Measurements from ENCODE around the gene MTG2.

Gene MTG2

GRCh38 chr20:62156592-62157386 lies 26.0 kb upstream of the MTG2 start (continued):
- TF ChIP-seq ZNF292 (tag by site-specific recombination; IDR thresholded peaks at IDR 0.05; ENCODE audit: borderline replicate concordance, low read depth) (no peak), PATZ1 (tag by site-specific recombination; IDR thresholded peaks at IDR 0.05) (peak; percentile 60; the same call in 1 of the 2 replicates), ZNF248 (tag by site-specific recombination; IDR thresholded peaks at IDR 0.05) (no peak), ZNF341 (tag by site-specific recombination; IDR thresholded peaks at IDR 0.05; ENCODE audit: low read depth) (no peak), ZNF510 (tag by site-specific recombination; IDR thresholded peaks at IDR 0.05; ENCODE audit: insufficient replicate concordance) (no peak), ZNF211 (tag by site-specific recombination; IDR thresholded peaks at IDR 0.05; ENCODE audit: low read depth) (no peak), ZBTB21 (tag by site-specific recombination; IDR thresholded peaks at IDR 0.05) (no peak), ZNF362 (tag by site-specific recombination; IDR thresholded peaks at IDR 0.05) (no peak), GLIS1 (tag by site-specific recombination; IDR thresholded peaks at IDR 0.05) (peak; percentile 49; the same call in 1 of the 2 replicates), ZNF112 (tag by site-specific recombination; IDR thresholded peaks at IDR 0.05) (no peak), ZNF530 (tag by site-specific recombination; IDR thresholded peaks at IDR 0.05; ENCODE audit: low read depth) (no peak), ZSCAN4 (tag by site-specific recombination; IDR thresholded peaks at IDR 0.05) (no peak), ZNF610 (tag by site-specific recombination; IDR thresholded peaks at IDR 0.05; ENCODE audit: borderline replicate concordance) (no peak), ATF2 (tag by site-specific recombination; IDR thresholded peaks at IDR 0.05; ENCODE audit: low read depth) (no peak), OSR2 (tag by site-specific recombination; IDR thresholded peaks at IDR 0.05) (no peak), ZNF19 (tag by site-specific recombination; IDR thresholded peaks at IDR 0.05; ENCODE audit: low read depth) (no peak), ZNF645 (tag by site-specific recombination; IDR thresholded peaks at IDR 0.05) (no peak), ZSCAN30 (tag by site-specific recombination; IDR thresholded peaks at IDR 0.05) (no peak), ZBTB26 (tag by site-specific recombination; optimal IDR thresholded peaks at IDR 0.05) (peak; percentile 22), KLF8 (tag by site-specific recombination; IDR thresholded peaks at IDR 0.05) (no peak), ZNF621 (tag by site-specific recombination; IDR thresholded peaks at IDR 0.05) (no peak), ZNF707 (tag by site-specific recombination; IDR thresholded peaks at IDR 0.05) (no peak), REST (tag by site-specific recombination; IDR thresholded peaks at IDR 0.05) (no peak), SALL2 (tag by site-specific recombination; IDR thresholded peaks at IDR 0.05; ENCODE audit: borderline replicate concordance) (no peak), REPIN1 (tag by site-specific recombination; IDR thresholded peaks at IDR 0.05; ENCODE audit: low read depth) (no peak)
